Measurements from ENCODE around the gene CTDP1.

CTDP1 gene

GRCh38 chr18:79801641-79802040 is 122.0 kb downstream of the CTDP1 start:
- no peaks in the 10 kb centered on the region for H3K36me3 ChIP-seq (ENCODE audit: insufficient read depth, low read length)
- H3K79me2 ChIP-seq (ENCODE audit: insufficient read depth, low read length), result no peaks in the 10 kb centered on the region
- no peaks in the 10 kb centered on the region for H4K20me1 ChIP-seq (ENCODE audit: insufficient read depth, low read length, poor library complexity, severe bottlenecking)
- H3K9me2 ChIP-seq (replicated peaks; ENCODE audit: low read depth, low read length), result no peaks in the 10 kb centered on the region
- peaks cover 5% of the 10 kb centered on the region; the same call in 1 of the 2 replicates for H3K9me3 ChIP-seq (ENCODE audit: insufficient read depth, low read depth, low read length)
- H3K9ac ChIP-seq (ENCODE audit: low read depth, low read length, poor library complexity, severe bottlenecking), result no peak overlapping the region
- no peak overlapping the region for H3K4me3 ChIP-seq (ENCODE audit: low read length, poor library complexity, severe bottlenecking)
- no peaks in the 10 kb centered on the region for H3F3A ChIP-seq (ENCODE audit: low read depth)
- no peak overlapping the region for H3K4me2 ChIP-seq (ENCODE audit: low read depth, low read length, poor library complexity, severe bottlenecking)
- H2AFZ ChIP-seq (ENCODE audit: low read length), result no peak overlapping the region
- H3K4me1 ChIP-seq (ENCODE audit: insufficient read depth, low read length, poor library complexity, severe bottlenecking), result no peaks in the 10 kb centered on the region
- H3K27me3 ChIP-seq (ENCODE audit: insufficient read depth, low read length, poor library complexity, severe bottlenecking), result no peaks in the 10 kb centered on the region
- TF ChIP-seq EZH2phosphoT487 (IDR thresholded peaks at IDR 0.05; ENCODE audit: borderline replicate concordance), result no peak
- TF ChIP-seq, protein P1, sequence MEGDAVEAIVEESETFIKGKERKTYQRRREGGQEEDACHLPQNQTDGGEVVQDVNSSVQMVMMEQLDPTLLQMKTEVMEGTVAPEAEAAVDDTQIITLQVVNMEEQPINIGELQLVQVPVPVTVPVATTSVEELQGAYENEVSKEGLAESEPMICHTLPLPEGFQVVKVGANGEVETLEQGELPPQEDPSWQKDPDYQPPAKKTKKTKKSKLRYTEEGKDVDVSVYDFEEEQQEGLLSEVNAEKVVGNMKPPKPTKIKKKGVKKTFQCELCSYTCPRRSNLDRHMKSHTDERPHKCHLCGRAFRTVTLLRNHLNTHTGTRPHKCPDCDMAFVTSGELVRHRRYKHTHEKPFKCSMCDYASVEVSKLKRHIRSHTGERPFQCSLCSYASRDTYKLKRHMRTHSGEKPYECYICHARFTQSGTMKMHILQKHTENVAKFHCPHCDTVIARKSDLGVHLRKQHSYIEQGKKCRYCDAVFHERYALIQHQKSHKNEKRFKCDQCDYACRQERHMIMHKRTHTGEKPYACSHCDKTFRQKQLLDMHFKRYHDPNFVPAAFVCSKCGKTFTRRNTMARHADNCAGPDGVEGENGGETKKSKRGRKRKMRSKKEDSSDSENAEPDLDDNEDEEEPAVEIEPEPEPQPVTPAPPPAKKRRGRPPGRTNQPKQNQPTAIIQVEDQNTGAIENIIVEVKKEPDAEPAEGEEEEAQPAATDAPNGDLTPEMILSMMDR (conservative IDR thresholded peaks at IDR 0.05; ENCODE audit: low read length), result no peak

- no peaks in the 10 kb centered on the region for H3F3A ChIP-seq (ENCODE audit: low read depth)
- H3K79me2 ChIP-seq (ENCODE audit: insufficient read depth, low read length), result no peaks in the 10 kb centered on the region
- no peak overlapping the region for H2AFZ ChIP-seq (ENCODE audit: low read length)
- H3K36me3 ChIP-seq (ENCODE audit: insufficient read depth, low read length), result no peaks in the 10 kb centered on the region
- no peaks in the 10 kb centered on the region for H3K27me3 ChIP-seq (ENCODE audit: insufficient read depth, low read length, poor library complexity, severe bottlenecking)
- no peaks in the 10 kb centered on the region for H3K4me1 ChIP-seq (ENCODE audit: insufficient read depth, low read length, poor library complexity, severe bottlenecking)
- H4K20me1 ChIP-seq (ENCODE audit: insufficient read depth, low read length, poor library complexity, severe bottlenecking), result no peaks in the 10 kb centered on the region
- H3K4me2 ChIP-seq (ENCODE audit: low read depth, low read length, poor library complexity, severe bottlenecking), result no peak overlapping the region
- TF ChIP-seq, protein P1 (conservative IDR thresholded peaks at IDR 0.05; ENCODE audit: low read length), result no peak
- TF ChIP-seq EZH2phosphoT487 (IDR thresholded peaks at IDR 0.05; ENCODE audit: borderline replicate concordance), result no peak
- H3K9ac ChIP-seq (ENCODE audit: low read depth, low read length, poor library complexity, severe bottlenecking), result no peak overlapping the region
- H3K9me2 ChIP-seq (replicated peaks; ENCODE audit: low read depth, low read length), result no peaks in the 10 kb centered on the region
- H3K9me3 ChIP-seq (ENCODE audit: insufficient read depth, low read depth, low read length), result peaks cover 9% of the 10 kb centered on the region; the same call in 1 of the 2 replicates
- no peak overlapping the region for H3K4me3 ChIP-seq (ENCODE audit: low read length, poor library complexity, severe bottlenecking)
These were observed 122.7 kb downstream of the CTDP1 start for GRCh38 chr18:79802298-79802697.

DNA sequence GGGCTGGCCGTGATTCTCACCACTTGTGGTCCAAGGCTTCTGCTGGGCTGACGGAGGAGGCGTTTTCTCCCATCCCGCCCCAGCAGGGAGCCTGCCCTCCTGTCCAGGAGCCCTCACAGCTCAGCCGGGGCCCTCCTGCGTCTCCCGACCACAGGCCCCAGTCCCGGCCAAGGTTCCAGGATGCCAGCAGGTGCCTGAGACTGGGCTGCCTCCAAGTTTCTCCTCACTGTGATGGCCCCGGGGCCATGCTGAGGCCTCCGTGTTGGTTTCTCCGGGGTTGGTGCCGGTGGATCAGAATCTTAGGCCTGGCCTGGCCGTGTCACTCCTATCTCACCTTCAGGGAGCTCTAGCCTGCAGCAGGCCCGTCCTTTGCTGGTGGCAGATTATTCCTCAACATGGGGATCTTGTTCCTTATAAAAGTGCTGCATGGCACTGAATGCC is 124.0 kb downstream of the CTDP1 start:
- Histone ChIP-seq H3K36me3 (ENCODE audit: insufficient read depth, low read length) (no peaks in the 10 kb centered on the region), H3K4me2 (ENCODE audit: low read depth, low read length, poor library complexity, severe bottlenecking) (no peak overlapping the region), H2AFZ (ENCODE audit: low read length) (no peak overlapping the region), H3K4me1 (ENCODE audit: insufficient read depth, low read length, poor library complexity, severe bottlenecking) (no peaks in the 10 kb centered on the region), H3K79me2 (ENCODE audit: insufficient read depth, low read length) (no peaks in the 10 kb centered on the region), H3K4me3 (ENCODE audit: low read length, poor library complexity, severe bottlenecking) (no peak overlapping the region), H3K9me2 (replicated peaks; ENCODE audit: low read depth, low read length) (no peaks in the 10 kb centered on the region), H3K9ac (ENCODE audit: low read depth, low read length, poor library complexity, severe bottlenecking) (no peak overlapping the region), H4K20me1 (ENCODE audit: insufficient read depth, low read length, poor library complexity, severe bottlenecking) (no peaks in the 10 kb centered on the region), H3K9me3 (ENCODE audit: insufficient read depth, low read depth, low read length) (peaks cover 9% of the 10 kb centered on the region; the same call in 1 of the 2 replicates), H3F3A (ENCODE audit: low read depth) (no peaks in the 10 kb centered on the region), H3K27me3 (ENCODE audit: insufficient read depth, low read length, poor library complexity, severe bottlenecking) (no peaks in the 10 kb centered on the region)
- TF ChIP-seq, protein P1 (conservative IDR thresholded peaks at IDR 0.05; ENCODE audit: low read length), result no peak

Data from Loucy (cell line).